Fibroblast of lung (primary cell): ENCODE data around the gene ALDH1L1.

ENCODE experiments used
- CTCF ChIP-seq, 2 donors: IDR thresholded peaks in 1 of 2; conservative IDR thresholded peaks in 1 of 2; 1 replicate in 1 of 2; 2 replicates in 1 of 2; pipeline ENCODE4 v1.5.1; 2011 to 2012; ENCODE audit warnings: low read length in 2 of 2, control low read depth in 1 of 2, inconsistent platforms in 1 of 2, low read depth in 1 of 2, mild to moderate bottlenecking in 1 of 2
- EZH2 ChIP-seq: IDR thresholded peaks from 2 replicates; pipeline ENCODE4 v1.5.1; 2012; ENCODE audit warnings: low read length, control low read depth, mild to moderate bottlenecking; ENCODE audit errors: missing control alignments

- TF ChIP-seq CTCF (conservative IDR thresholded peaks at IDR 0.05 in 1 of 2, IDR thresholded peaks at IDR 0.05 in 1 of 2; ENCODE audit: low read depth in 1 of 2, low read length in 2 of 2) (no peak), EZH2 (no peak)
Measured at GRCh38 chr3:126109146-126109879, 71.1 kb downstream of the ALDH1L1 start.
